HuH-7.5 (cell line): Measurements from ENCODE around the gene PPFIA2.
"Not testable (repeated sequence)": the region's sequence is repeated elsewhere in the genome, so short reads cannot be mapped to it uniquely, and the experiment has no call there.

Experiments used
- DNase-seq: peaks from one replicate; pipeline ENCODE4 v3.0.0; 2011; ENCODE audit warnings: low spot score

The PPFIA2 gene

DNA sequence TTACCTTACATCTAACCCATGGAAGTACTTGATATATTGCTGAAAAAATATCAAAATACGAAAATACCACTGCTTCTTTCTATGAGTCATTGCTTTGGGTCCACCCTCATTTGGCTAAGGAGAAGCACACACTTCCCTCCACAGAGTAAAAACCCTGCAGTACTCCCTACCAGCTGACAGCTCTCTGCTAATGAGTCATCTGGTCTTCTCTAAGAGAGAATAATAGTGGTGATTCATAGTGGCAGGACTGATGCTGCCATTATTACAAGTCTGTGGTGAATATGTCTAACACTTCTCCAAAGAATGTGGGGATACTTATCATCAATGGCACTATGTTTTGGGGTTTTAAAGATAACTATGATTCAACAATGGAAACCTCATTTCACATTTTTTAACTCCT, 90.7 kb downstream of the PPFIA2 start:
- DNase-seq: no peak

DNA sequence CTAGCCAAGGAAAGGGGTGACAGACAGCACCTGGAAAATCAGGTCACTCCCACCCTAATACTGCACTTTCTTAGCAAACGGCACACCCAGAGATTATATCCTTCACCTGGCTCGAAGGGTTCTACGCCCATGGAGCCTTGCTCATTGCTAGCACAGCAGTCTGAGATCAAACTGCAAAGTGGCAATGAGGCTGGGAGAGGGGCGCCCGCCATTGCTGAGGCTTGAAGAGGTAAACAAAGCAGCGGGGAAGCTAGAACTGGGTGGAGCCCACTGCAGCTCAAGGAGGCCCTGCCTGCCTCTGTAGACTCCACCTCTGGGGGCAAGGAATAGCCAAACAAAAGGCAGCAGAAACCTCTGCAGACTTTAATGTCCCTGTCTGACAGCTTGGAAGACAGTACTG, 99.8 kb downstream of the PPFIA2 start:
- DNase-seq: not testable (repeated sequence)

DNA sequence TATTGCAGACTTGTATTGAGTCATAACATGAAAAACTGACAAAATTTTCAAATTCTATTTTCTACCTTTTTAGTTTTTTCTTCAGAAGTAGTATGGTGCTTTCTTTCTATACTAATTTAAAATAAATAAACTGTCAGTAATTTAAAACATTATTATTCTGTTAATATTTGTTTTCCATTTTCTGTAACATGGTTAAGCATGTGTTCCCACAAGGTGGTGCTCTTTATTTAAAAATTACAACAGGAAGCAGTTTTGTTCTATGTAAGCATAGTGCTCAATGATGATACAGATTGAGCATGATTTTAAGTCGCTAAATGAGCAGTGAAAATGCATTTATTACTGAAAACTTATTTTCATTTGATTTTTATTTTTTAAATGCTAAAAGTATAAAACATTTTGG, 114.6 kb downstream of the PPFIA2 start:
- peak; percentile 16 for DNase-seq

DNA sequence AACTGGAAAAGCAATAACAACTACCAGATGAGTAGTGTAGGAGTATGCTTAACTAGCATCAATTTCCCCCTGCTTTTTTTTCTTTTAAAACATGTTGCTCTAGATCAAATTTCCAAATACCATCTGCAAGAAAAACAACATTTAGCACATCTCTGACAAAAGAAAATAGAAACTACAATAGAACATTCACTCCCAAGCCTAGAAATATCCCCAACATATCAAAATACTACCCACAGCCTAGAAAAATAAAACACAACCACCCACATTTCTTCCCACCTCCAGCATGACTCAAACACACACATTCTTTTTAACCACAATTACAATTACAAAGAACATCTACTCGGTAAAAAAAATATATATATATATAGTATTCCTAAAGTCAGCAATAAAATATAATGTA, 120.0 kb downstream of the PPFIA2 start:
- no peak for DNase-seq

DNA sequence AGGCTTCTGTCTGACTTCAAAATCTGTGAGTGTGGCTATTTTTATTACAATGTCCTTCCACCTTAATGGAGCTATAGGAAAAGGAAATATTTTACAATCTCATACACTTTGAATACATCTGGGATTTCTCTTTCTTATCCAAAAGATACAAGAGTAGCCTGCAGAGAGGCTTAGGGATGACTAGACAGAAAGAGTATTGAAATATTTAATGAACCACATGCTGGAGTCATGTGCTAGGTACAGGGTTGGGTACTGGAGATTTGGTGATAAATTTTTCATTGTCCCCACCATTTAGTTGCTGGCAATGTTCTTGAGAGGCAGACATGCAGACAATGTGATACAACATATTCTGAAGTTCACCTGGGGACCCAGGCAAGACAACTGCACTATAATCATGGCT, 126.0 kb downstream of the PPFIA2 start:
- no peak for DNase-seq

DNA sequence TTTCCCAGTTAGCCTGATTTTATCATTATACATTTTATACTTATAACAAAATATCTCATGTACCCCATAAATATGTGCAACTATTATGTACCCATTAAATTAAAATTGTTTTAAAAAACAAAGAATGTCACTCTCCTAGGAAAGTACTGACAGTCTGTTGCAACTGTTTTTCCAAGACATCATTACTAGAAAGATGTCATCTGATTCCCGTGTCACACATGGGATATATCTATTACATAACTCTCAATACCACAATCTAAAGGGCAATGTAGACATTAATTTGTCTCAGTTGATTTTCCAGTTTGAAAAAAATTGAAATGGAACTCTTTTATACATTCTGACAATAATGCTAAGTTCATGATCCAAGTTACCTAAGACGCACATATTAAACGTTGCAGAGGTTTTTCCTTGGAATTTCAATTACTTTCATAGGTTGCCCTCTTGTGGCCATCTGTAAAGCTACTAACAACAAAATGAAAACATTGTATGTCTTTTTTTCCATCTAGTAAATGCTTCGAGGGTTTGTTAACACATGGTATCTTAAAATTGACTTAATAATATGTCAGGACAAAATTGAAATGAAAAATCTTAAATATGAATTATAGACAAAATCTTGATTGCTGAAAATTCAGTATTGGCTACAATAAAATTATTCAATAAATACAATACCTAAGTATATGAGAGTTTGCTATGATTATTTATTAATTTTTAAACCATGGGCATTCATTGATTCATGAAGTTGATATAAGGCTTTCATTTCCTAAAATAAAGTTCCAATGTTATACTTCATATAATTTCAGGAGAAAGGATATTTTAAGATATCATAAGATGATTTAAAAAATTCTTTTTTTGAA, 131.6 kb downstream of the PPFIA2 start:
- peak; percentile 22 for DNase-seq

DNA sequence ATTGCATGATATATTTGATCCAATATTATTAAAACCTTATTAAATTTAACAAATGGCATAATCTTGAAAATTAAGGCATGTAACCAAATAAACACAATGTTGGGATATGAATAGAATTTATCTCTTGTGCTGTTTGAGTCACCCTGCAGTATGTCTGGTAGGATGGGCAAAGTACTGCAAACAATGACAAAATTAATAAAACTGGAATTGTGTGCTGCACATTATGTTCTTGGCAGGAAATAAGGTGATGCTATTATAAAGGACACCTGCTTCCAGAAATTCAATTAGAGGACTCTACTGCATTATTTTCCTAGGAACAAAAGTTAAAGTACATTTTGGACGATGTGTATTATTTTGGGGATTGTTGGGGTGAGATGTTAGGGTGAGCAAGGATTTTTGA, 132.7 kb downstream of the PPFIA2 start:
- no peak for DNase-seq

DNA sequence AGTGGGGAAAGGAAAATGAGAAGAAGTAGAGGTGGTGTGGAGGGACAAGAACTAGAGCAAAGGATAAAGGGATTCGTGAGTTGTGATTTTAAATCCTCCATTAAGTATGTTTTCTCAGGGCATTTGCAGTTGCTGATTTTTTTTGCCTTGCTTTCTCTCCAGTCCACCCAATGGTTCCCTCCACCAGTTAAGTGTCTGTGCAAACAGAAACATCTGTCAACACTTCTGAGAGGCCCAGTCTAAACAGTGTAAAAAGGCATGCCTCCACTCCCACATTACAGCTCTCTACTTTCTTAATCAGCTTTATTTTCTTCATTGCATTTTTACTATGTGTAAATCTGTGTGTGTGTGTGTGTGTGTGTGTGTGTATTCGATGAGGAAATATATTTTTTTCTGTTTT, 141.2 kb downstream of the PPFIA2 start:
- no peak for DNase-seq

DNA sequence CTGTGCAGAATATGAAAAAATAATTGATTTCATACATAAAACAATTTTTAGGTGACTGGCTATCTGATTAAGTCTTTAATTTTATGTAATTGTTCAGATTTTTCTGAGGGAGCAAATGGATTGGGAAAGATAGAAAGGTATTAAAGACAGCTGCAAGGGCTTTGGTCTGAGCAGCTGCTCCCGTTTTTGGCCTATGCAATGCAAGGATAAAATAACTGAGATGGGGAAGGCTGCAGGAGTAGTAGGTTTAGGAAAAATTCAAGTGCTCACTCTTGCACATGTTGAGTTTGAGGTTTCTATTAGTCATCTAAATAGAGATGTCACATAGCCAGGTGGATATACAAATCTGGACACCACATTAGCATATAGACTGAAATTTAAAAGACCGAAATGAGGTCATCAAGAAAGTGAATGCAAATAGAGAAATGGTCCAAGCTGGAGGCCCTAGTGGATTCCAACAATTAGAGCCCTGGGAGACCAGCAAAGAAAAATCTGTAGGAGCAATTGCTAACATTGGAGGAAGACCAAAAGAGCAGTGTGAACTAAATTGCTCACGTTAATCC, 144.0 kb downstream of the PPFIA2 start:
- no peak for DNase-seq

DNA sequence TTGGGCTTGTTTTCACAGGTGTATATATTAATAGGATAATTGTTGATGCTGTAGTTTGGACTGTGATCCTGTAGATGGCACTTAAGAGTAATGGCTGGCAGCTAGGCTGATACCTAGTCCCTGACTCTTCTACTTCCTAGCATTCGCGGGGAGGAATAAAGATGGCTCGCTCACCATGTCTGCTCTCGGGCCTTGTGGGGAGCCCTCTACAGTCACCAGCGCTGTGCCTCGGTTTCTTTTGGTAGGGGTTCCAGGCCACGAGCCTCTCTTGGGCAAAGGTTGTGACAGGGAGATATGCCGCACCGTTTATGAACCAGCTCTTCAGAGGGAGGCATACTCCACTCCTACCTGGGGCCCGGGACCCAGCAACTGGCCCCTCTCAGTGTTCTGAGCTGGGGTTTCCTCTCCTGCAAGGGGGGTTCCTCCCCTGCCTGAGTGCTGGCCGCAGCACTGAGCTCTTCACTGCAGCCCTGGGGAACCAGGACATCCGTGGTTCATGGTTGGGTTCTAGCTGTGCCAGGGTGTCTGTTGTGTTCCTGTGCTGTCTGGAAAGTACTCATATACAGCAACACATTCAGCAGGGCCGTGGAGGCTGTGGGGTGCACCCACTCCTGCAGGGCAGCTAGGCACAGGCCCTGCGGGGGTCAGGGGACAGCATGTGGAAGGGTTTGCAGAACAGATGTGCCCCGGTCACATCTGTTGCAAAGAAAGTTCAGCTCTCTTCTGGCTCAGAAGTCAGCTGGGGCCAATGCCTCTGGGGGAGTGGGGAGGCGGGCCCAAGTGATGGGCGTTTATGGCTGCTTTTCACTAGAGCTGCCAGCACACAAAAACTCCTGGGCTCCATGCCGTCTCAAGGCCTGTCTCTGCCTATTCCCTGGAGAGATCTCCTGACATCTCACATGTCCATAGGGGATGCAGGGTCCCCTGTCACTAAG, 147.9 kb downstream of the PPFIA2 start:
- peak; percentile 21 for DNase-seq

DNA sequence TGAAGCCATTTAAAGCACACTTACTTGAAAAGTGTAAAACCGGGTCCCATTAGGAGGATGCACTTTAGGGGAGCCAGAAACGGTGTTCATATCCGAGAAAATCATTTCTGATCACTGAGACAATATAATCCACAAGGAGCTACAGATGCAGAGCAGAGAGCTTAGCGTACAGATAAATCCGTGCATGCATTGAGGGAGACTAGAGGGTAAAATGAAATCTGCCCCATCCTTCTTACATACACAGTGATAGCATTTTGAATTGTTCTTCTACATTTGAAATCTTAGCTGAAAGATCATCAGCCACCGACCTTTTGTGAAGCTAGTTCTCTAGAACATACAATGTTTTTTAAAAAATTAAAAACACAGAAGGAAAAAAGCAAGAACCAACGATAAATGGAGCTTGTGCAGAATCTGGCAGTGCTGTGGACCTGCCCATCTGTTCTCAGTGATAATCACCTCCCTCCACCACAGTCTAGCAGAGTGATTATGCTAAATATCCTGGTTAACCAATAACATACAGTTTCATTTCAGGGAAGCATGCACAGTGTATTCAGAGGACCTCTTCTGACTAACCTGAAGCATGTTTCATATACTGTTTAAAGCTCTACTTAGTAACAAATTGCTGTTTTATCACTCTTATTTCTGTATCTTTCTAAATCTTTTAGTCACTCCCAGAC, 161.1 kb downstream of the PPFIA2 start:
- no peak for DNase-seq

DNA sequence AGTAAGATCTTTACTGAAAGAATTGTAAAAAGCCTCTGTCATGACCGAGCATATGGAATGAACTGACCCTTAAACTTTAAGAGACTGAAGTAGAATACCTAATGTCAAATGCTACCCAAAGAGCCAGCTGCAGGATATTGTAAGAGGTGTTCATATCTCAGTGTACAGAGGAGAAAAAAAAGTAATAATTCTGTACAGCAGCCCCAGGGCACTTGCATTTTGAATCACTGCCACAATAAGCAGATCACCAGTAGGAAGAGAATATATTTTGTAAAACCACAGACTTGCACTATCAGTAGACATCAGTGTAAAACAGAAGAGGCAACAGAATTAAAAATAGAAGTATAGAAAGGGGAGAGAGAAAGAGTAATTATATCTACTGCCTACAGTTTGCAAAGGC, 162.6 kb downstream of the PPFIA2 start:
- no peak for DNase-seq

DNA sequence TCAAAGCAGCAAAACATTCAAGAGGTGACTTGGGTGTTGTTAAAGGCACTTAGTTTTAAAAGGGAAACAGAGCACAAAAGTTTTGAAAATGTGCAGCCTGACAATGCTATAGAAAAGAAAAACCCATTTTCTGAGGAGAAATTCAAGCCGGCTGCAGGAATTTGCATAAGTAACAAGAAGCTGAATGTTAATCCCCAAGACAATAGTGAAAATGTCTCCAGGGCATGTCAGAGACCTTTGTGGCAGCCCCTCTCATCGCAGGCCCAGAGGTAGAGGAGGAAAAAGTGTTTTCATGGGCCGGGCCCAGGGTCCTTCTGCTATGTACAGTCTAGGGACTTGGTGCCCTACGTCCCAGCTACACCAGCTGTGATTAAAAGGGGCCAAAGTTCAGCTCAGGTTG, 167.9 kb downstream of the PPFIA2 start:
- no peak for DNase-seq

DNA sequence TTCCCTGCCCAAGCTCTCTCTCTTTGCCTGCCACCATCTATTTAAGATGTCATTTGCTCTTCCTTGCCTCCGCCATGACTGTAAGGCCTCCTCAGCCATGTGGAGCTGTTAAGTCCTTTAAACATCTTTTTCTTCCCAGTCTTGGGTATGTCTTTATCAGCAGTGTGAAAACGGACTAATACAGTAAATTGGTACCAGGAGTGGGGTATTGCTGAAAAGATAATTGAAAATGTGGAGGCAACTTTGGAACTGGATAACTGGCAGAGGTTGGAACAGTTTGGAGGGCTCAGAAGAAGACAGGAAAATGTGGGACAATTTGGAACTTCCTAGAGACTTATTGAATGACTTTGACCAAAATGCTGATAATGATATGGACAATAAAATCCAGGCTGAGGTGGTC, 168.4 kb downstream of the PPFIA2 start:
- DNase-seq: not testable (repeated sequence)

DNA sequence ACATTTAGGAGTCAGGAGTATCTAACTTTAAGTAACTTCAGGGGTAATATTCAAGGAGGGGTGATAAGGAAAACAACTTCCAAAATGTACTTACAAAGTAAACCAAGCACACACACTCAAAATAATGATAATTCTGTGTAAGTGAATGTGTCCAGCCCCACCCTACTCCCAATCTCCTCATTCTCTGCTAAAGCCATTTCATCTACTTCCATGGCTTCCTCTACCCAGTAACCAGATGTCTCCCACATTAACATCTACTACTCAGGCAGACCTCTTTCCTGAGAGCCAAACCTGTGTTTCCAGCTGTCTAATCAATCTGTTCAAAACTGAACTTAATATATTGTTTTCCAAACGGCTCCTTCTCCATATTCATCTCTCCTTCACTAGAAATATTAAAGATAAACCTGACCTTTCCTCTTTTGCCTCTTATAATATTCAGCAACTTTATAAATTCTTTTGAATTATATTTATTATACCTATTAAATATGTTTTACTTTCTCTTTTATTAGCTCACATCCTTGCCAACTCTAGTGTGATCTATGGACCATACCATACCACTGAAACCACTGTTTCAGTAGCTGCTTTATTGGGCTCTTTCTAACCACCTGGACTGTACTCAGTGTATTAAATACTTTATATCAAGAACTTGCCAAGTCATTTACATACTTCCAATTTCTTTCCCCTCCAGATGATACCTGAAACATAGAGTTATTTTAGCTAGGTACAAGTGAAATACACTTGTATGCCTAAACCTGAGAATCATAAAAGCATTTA, 170.7 kb downstream of the PPFIA2 start:
- DNase-seq: no peak

DNA sequence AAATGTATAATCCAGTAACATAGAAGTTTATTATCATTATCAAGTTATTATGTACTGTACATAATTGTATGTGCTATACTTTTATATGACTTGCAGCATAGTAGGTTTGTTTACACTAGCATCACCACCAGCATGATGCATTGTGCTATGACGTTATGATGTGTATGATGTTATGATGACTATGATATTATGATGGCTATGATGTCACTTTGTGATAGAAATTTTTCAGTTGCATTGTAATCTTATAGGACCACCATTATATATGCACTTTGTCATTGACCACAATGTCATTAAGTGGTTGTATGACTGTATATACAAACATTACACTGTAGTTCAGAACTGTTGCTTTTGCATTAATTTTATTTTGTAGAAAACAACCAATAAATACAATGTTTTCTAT, 173.4 kb downstream of the PPFIA2 start:
- no peak for DNase-seq

DNA sequence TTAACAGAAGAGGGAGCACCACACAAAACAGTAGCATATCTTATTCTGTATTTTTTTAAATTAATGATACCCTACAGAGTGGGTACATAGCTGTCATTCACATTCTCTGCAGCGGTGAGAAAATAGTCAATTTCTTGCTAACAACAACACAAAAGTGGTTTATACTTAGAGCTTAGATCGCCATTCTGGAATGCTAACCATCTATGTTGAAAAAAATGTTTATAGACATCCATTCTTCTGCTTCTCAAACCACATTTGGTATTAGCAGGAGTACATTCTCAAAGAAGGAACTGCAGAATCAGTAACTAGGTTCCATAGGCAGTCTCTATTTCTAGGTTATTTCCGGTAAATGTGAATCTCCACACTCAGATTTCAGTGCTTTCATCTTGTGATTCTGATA, 185.9 kb downstream of the PPFIA2 start:
- no peak for DNase-seq

DNA sequence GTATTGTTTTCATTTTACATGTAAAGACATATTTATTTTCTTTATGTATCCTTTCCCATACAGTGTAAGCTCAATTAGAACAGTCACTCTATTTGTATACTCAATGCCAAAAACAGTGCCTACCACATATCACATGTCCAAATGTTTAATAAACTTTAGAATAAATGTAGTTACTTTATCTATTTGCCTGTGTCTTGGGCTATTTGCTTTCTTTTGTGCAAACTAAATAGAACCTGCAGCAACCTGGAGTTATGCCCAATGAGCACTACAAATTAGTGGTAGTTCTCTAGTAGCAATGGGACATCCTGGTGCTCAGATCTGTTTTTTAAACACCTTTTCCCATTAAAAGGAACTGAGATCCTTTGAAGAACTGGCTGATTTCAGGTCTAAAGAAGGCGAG, 186.7 kb downstream of the PPFIA2 start:
- DNase-seq: no peak

DNA sequence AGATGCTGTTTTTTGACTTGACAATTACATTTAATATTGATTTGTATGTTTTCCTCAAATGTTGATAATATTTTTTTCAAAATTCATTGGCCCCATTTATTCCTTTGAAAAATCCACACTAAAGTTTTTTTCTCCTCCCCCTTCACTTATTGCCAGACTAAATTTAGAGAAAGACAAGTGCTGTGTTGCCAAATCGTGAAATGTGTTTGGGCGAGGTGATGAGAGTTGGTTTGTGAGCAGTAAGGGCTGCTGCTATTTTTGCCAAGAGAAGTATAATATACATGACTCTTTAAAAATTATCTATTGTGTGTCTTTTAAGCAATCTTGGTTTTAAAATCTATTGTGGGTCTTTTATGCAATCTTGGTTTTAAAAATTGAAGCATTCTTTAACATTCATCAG, 188.9 kb downstream of the PPFIA2 start:
- DNase-seq: no peak

DNA sequence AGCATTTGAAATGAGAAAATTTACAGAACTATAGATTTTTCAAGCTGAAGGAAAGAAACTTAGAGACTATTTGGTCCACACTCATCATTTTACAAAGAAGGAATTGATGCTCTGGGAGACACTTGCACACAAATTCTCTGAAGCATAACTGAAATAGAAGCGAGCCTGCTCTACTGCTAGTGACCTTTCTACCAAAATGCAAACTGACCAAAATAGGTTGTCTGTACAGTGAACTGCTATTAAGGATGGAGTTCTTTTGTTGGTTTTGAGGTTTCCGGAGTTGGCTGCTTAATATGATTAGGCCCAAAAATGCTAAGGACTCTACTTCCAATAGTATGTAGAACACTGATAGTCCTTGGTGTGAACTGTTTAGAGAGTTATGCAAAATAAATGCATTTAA, 194.9 kb downstream of the PPFIA2 start:
- no peak for DNase-seq

DNA sequence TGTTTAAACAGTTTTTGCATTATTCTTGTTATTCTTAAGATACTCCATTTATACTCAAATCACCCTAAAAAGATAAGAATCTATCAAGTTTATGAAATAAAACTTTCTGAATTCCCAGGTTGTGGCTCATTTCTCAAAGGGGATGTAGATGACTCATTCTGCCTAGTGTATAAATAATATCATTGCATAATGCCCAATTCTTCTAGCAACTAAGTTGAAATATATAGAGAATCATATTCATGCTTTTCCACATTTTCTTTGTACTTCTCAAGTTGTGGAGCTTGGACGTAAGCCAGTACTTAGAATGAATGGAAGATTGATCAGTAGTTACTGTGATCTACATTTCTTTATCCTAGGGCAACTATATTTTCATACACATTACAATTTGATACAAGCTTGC, 201.1 kb downstream of the PPFIA2 start:
- DNase-seq: no peak

DNA sequence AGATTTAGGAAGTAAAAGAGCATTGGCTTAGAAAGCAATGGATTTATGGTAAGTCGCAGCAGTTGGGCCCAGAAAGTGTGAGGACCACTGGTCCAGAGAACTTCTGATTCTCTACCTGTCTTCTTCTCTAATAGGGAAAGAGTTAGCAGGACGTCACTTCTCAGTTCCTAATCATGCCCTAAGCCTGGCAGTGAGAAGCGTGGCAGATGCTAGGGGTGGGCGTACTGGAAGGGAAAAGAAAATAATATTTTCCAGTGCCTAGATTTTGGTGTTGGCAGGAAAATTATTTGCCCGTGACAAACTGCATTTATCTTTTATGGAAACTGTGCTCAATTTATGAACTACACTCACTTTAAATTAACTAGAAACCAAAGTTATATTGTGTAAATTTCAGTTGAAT, 212.3 kb downstream of the PPFIA2 start:
- DNase-seq: no peak
